ENCODE data around the gene WDR47. TPM values are rescaled to one million over a fixed set of nuclear protein-coding genes. Genes with fewer than 3 reads are reported as not detected.
"Not testable (repeated sequence)": the region's sequence is repeated elsewhere in the genome, so short reads cannot be mapped to it uniquely, and the experiment has no call there.

Gene WDR47
- total RNA-seq, 1 donor from 2014 or later = 14.6 TPM

- ATAC-seq; DNase-seq (ENCODE audit: missing footprints); intact Hi-C loops (cut with DNase I): not testable (repeated sequence)
Observed at GRCh38 chr1:108996622-108997021, 45.3 kb downstream of the WDR47 start.

- ATAC-seq (no peak), DNase-seq (ENCODE audit: missing footprints) (no peak)
- intact Hi-C loops (cut with DNase I) = no loop called here
Observed at GRCh38 chr1:108983114-108983513, 58.8 kb downstream of the WDR47 start.

- intact Hi-C loops (cut with DNase I) = no loop called here
- ATAC-seq = no peak
- no peak for DNase-seq (ENCODE audit: missing footprints)
Observed at GRCh38 chr1:108976658-108977057, 65.2 kb downstream of the WDR47 start.

- DNase-seq (ENCODE audit: missing footprints) (no peak), ATAC-seq (no peak)
- intact Hi-C loops (cut with DNase I) = no loop called here
Observed at GRCh38 chr1:108972951-108973350, 69.0 kb downstream of the WDR47 start.

- intact Hi-C loops (cut with DNase I) = no loop called here
- ATAC-seq (no peak), DNase-seq (ENCODE audit: missing footprints) (no peak)
Observed at GRCh38 chr1:108969346-108969745, 72.6 kb downstream of the WDR47 start.

GRCh38 chr1:108963052-108963686 is 78.7 kb downstream of the WDR47 start, which contains the start of gene CLCC1:
TSS of gene CLCC1 (minus strand) at chr1:108963484. CDS start at chr1:108950437, 13,047 bp downstream.
- intact Hi-C loops (cut with DNase I) = loop anchor here (5.0 kb wide), 1 partner anchor 149 kb away; the partner anchor contains the start of gene ELAPOR1
- peak; percentile 97 for ATAC-seq
- peak; percentile 96 for DNase-seq (ENCODE audit: missing footprints)

GRCh38 chr1:108962681-108963051 is 79.2 kb downstream of the WDR47 start:
- intact Hi-C loops (cut with DNase I) = loop anchor here (5.0 kb wide), 1 partner anchor 150 kb away; the partner anchor contains the start of gene ELAPOR1
- ATAC-seq = no peak

GRCh38 chr1:108961752-108962486 is 80.0 kb downstream of the WDR47 start:
- intact Hi-C loops (cut with DNase I) = loop anchor here (5.0 kb wide), 1 partner anchor 150 kb away; the partner anchor contains the start of gene ELAPOR1
- DNase-seq (ENCODE audit: missing footprints) (no peak), ATAC-seq (no peak)

More at GRCh38 chr1:108962681-108963051, 79.2 kb downstream of the WDR47 start:
- DNase-seq (ENCODE audit: missing footprints) = no peak

- intact Hi-C loops (cut with DNase I) = loop anchor here (5.0 kb wide), 1 partner anchor 151 kb away; the partner anchor contains the start of gene ELAPOR1
- ATAC-seq = no peak
Observed at GRCh38 chr1:108961198-108961597, 80.7 kb downstream of the WDR47 start.

GRCh38 chr1:108960719-108961118 is 81.2 kb downstream of the WDR47 start:
- intact Hi-C loops (cut with DNase I) = loop anchor here (5.0 kb wide), 1 partner anchor 152 kb away; the partner anchor contains the start of gene ELAPOR1
- ATAC-seq (no peak), DNase-seq (ENCODE audit: missing footprints) (no peak)

More at GRCh38 chr1:108961198-108961597, 80.7 kb downstream of the WDR47 start:
- DNase-seq (ENCODE audit: missing footprints) = no peak

GRCh38 chr1:108957888-108958287 is 84.0 kb downstream of the WDR47 start:
- DNase-seq (ENCODE audit: missing footprints) (no peak), ATAC-seq (no peak)
- intact Hi-C loops (cut with DNase I) = no loop called here

GRCh38 chr1:108955881-108956280 is 86.0 kb downstream of the WDR47 start:
- ATAC-seq = no peak
- DNase-seq (ENCODE audit: missing footprints) = no peak
- intact Hi-C loops (cut with DNase I) = no loop called here

- intact Hi-C loops (cut with DNase I) = no loop called here
- ATAC-seq = no peak
- no peak for DNase-seq (ENCODE audit: missing footprints)
Observed at GRCh38 chr1:108955111-108955510, 86.8 kb downstream of the WDR47 start.

- DNase-seq (ENCODE audit: missing footprints) (no peak), ATAC-seq (no peak)
- intact Hi-C loops (cut with DNase I) = no loop called here
Observed at GRCh38 chr1:108953452-108953851, 88.5 kb downstream of the WDR47 start.

- ATAC-seq (no peak), DNase-seq (ENCODE audit: missing footprints) (no peak)
- intact Hi-C loops (cut with DNase I) = no loop called here
Observed at GRCh38 chr1:108951242-108951641, 90.7 kb downstream of the WDR47 start.

- ATAC-seq (no peak), DNase-seq (ENCODE audit: missing footprints) (no peak)
- intact Hi-C loops (cut with DNase I) = no loop called here
Observed at GRCh38 chr1:108949044-108949443, 92.9 kb downstream of the WDR47 start.

GRCh38 chr1:108947871-108948525 is 93.9 kb downstream of the WDR47 start:
- intact Hi-C loops (cut with DNase I) = no loop called here
- ATAC-seq (no peak), DNase-seq (ENCODE audit: missing footprints) (no peak)

- DNase-seq (ENCODE audit: missing footprints) (no peak), ATAC-seq (no peak)
- intact Hi-C loops (cut with DNase I) = no loop called here
Observed at GRCh38 chr1:108936170-108936569, 105.7 kb downstream of the WDR47 start.

GRCh38 chr1:108933944-108934343 is 108.0 kb downstream of the WDR47 start:
- ATAC-seq (no peak), DNase-seq (ENCODE audit: missing footprints) (no peak)
- intact Hi-C loops (cut with DNase I) = no loop called here
